Posterior cingulate gyrus (tissue), 11 donors: ENCODE measurements around the gene ADCY10.
"Not testable (repeated sequence)": the region's sequence is repeated elsewhere in the genome, so short reads cannot be mapped to it uniquely, and the experiment has no call there.

Experiments
- DNase-seq, 10 donors: peaks; one replicate each; pipeline versions ENCODE4 v3.0.0 to v3.0.0-alpha.2; 2020 to 2021; ENCODE audit warnings: mixed read lengths in 3 of 10
- intact Hi-C: fragments of 100-400 bp; cut with DNase I; formaldehyde crosslinking; loops from one replicate; pipeline ENCODE4 v1.15.1; 2023

ADCY10 gene

GRCh38 chr1:167821969-167822685 lies 91.8 kb downstream of the ADCY10 start:
- intact Hi-C loops, result no loop called here
- no peak for DNase-seq

- intact Hi-C loops, result no loop called here
- DNase-seq, result no peak
Observed at GRCh38 chr1:167821356-167821685, 92.6 kb downstream of the ADCY10 start.

- DNase-seq, result no peak
- intact Hi-C loops, result no loop called here
Observed at GRCh38 chr1:167820684-167821355, 93.1 kb downstream of the ADCY10 start.

- DNase-seq, result peak; percentile 20 to 94 (median 52)
- intact Hi-C loops, result loop anchor here (10.0 kb wide), 1 partner anchor 115 kb away; the partner anchor contains the start of genes DCAF6 and MPC2
Observed at GRCh38 chr1:167819849-167820683, 93.9 kb downstream of the ADCY10 start.

GRCh38 chr1:167815650-167816049 lies 98.3 kb downstream of the ADCY10 start:
- intact Hi-C loops, result loop anchor here (10.0 kb wide), 1 partner anchor 119 kb away; the partner anchor contains the start of genes DCAF6 and MPC2
- no peak for DNase-seq

- intact Hi-C loops, result loop anchor here (10.0 kb wide), 1 partner anchor 122 kb away; the partner anchor contains the start of genes DCAF6 and MPC2
- DNase-seq, result no peak
Observed at GRCh38 chr1:167812972-167813371, 101.0 kb downstream of the ADCY10 start.

- intact Hi-C loops, result no loop called here
- no peak for DNase-seq
Observed at GRCh38 chr1:167808690-167809089, 105.2 kb downstream of the ADCY10 start.

- DNase-seq, result no peak
- intact Hi-C loops, result no loop called here
Observed at GRCh38 chr1:167808104-167808503, 105.8 kb downstream of the ADCY10 start.

GRCh38 chr1:167806676-167807075 lies 107.3 kb downstream of the ADCY10 start:
- DNase-seq, intact Hi-C loops: not testable (repeated sequence)

GRCh38 chr1:167806235-167806634 lies 107.7 kb downstream of the ADCY10 start:
- DNase-seq, intact Hi-C loops: not testable (repeated sequence)

- intact Hi-C loops, result no loop called here
- no peak for DNase-seq
Observed at GRCh38 chr1:167805041-167805556, 108.8 kb downstream of the ADCY10 start.

- DNase-seq, result peak; percentile 66 to 97 (median 88)
- intact Hi-C loops, result loop anchor here (1.0 kb wide), 1 partner anchor 82 kb away; the partner anchor contains the start of gene MPZL1
Observed at GRCh38 chr1:167803358-167804207, 110.4 kb downstream of the ADCY10 start.

GRCh38 chr1:167802235-167802634 lies 111.7 kb downstream of the ADCY10 start:
- DNase-seq, result no peak
- intact Hi-C loops, result no loop called here

GRCh38 chr1:167800251-167800650 lies 113.7 kb downstream of the ADCY10 start:
- DNase-seq, result no peak
- intact Hi-C loops, result no loop called here

- DNase-seq, result no peak
- intact Hi-C loops, result no loop called here
Observed at GRCh38 chr1:167799747-167800146, 114.2 kb downstream of the ADCY10 start.

- intact Hi-C loops, result no loop called here
- no peak for DNase-seq
Observed at GRCh38 chr1:167798952-167799351, 115.0 kb downstream of the ADCY10 start.

- peak in 3 of 10 donors; percentile 33 to 86 (median 33) for DNase-seq
- intact Hi-C loops, result no loop called here
Observed at GRCh38 chr1:167797015-167797414, 116.9 kb downstream of the ADCY10 start.

- intact Hi-C loops, result no loop called here
- no peak for DNase-seq
Observed at GRCh38 chr1:167795810-167796740, 117.9 kb downstream of the ADCY10 start.

- no peak for DNase-seq
- intact Hi-C loops, result no loop called here
Observed at GRCh38 chr1:167794043-167794442, 119.9 kb downstream of the ADCY10 start.
